CD4-positive, alpha-beta memory T cell (primary cell): ENCODE results near the gene PPP1R12B. TPM values are rescaled to one million over a fixed set of nuclear protein-coding genes. Genes with fewer than 3 reads are reported as not detected.
"Not testable (repeated sequence)": the region's sequence is repeated elsewhere in the genome, so short reads cannot be mapped to it uniquely, and the experiment has no call there.

Experiments
- CTCF ChIA-PET: fragments of 350-600 bp; sonication (Branson Sonifier 250); formaldehyde crosslinking; loops from one replicate; lab custom pipeline; 2021; ENCODE audit warnings: inconsistent platforms; ENCODE audit not compliant: partially characterized antibody; lab: Charles Lee
- POLR2A ChIA-PET: fragments of 350-600 bp; sonication (Branson Sonifier 250); formaldehyde crosslinking; loops from one replicate; lab custom pipeline; 2021; ENCODE audit not compliant: partially characterized antibody; lab: Charles Lee
- DNase-seq, 5 donors: peaks; one replicate each; pipeline versions ENCODE4 v3.0.0 to v3.0.0-alpha.2; 2020 to 2022; ENCODE audit warnings: mixed read lengths in 1 of 5
- H3K27ac ChIP-seq: one replicate; pipeline ENCODE4 v1.7.0; 2013; ENCODE audit warnings: low read depth, low read length
- H3K27me3 ChIP-seq: 2 replicates; pipeline ENCODE4 v1.7.0; 2013; ENCODE audit warnings: mild to moderate bottlenecking, low read length, moderate library complexity; ENCODE audit not compliant: insufficient read depth
- H3K36me3 ChIP-seq: 2 replicates; pipeline ENCODE4 v1.7.0; 2013; ENCODE audit warnings: mild to moderate bottlenecking, low read length, moderate library complexity; ENCODE audit not compliant: insufficient read depth
- H3K4me1 ChIP-seq: 2 replicates; pipeline ENCODE4 v1.7.0; 2013; ENCODE audit warnings: mild to moderate bottlenecking, low read length, moderate library complexity; ENCODE audit not compliant: insufficient read depth
- H3K4me3 ChIP-seq, 2 donors: one replicate each; pipeline ENCODE4 v1.7.0; 2013; ENCODE audit warnings: low read length in 2 of 2, mild to moderate bottlenecking in 1 of 2
- H3K9me3 ChIP-seq, 2 donors: one replicate each; pipeline ENCODE4 v1.7.0; 2013; ENCODE audit warnings: low read length in 2 of 2, control low read depth in 1 of 2; ENCODE audit not compliant: control insufficient read depth in 1 of 2
- H3K27ac Mint-ChIP-seq, 7 donors: one replicate each; pipeline ENCODE4 v1.8.0; 2020 to 2021; ENCODE audit warnings: mixed read lengths in 7 of 7, mild to moderate bottlenecking in 6 of 7, inconsistent platforms in 3 of 7, moderate library complexity in 3 of 7
- H3K27me3 Mint-ChIP-seq, 2 donors: one replicate each; pipeline ENCODE4 v1.8.0; 2020 to 2021; ENCODE audit warnings: mixed read lengths in 2 of 2
- H3K36me3 Mint-ChIP-seq, 2 donors: one replicate each; pipeline ENCODE4 v1.8.0; 2020 to 2021; ENCODE audit warnings: mixed read lengths in 2 of 2, inconsistent platforms in 1 of 2, mild to moderate bottlenecking in 1 of 2
- H3K4me1 Mint-ChIP-seq, 4 donors: one replicate each; pipeline ENCODE4 v1.8.0; 2020 to 2021; ENCODE audit warnings: mixed read lengths in 4 of 4, mild to moderate bottlenecking in 1 of 4
- H3K4me3 Mint-ChIP-seq, 8 donors: one replicate each; pipeline ENCODE4 v1.8.0; 2020 to 2021; ENCODE audit warnings: mixed read lengths in 8 of 8, mild to moderate bottlenecking in 7 of 8, moderate library complexity in 6 of 8, inconsistent platforms in 3 of 8
- H3K9me3 Mint-ChIP-seq, 8 donors: one replicate each; pipeline ENCODE4 v1.8.0; 2020 to 2021; ENCODE audit warnings: mixed read lengths in 8 of 8, mild to moderate bottlenecking in 5 of 8, inconsistent platforms in 3 of 8, moderate library complexity in 1 of 8
- intact Hi-C: fragments of 100-400 bp; cut with micrococcal nuclease; formaldehyde crosslinking; loops from one replicate; pipeline ENCODE4 v1.15.1; 2023
- polyA plus RNA-seq, 2 donors: library from polyadenylated mRNA; unstranded; fragments of 300-500 nt; fragmentation: Illumina TruSeq; gene quantifications; one replicate each; pipeline ENCODE4 v1.2.3, GENCODE V29; 2021
- total RNA-seq, 2 experiments: library from RNA; stranded (reverse); gene quantifications; one replicate each; pipeline ENCODE4 v1.2.3, GENCODE V29; 2021

Gene PPP1R12B
- total and polyA plus RNA-seq, 4 experiments from 2014 or later, result 1.9 to 33.7 (median 17.0) TPM

DNA sequence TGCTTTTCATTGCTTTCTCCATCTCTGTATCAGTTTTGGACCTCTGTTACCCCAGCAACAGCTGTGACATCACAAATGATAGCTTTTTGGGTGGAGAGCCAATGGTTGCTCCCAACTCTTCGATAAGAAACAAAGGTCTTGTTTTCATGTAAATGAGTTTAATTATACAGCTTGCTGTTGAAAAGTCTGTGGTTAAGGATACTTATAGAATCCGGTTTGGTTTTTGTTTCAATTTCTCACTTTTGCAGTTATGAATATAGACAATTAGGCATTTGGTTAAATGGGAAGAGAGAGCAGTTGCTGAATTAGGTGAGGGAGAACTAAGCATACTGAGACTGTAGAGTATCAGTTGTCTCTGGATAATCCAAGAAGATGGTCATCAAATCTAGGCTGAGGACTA is 99.6 kb downstream of the PPP1R12B start:
- H3K9me3 ChIP-seq, CTCF ChIA-PET, H3K27me3 Mint-ChIP-seq, intact Hi-C loops, H3K4me3 ChIP-seq, H3K4me3 Mint-ChIP-seq, H3K27ac ChIP-seq, DNase-seq, H3K9me3 Mint-ChIP-seq, H3K27me3 ChIP-seq, H3K4me1 ChIP-seq, H3K4me1 Mint-ChIP-seq, POLR2A ChIA-PET, H3K36me3 ChIP-seq, H3K27ac Mint-ChIP-seq: not testable (repeated sequence)
- peaks cover 40 to 44% of the 10 kb centered on the region in 2 donors for H3K36me3 Mint-ChIP-seq

DNA sequence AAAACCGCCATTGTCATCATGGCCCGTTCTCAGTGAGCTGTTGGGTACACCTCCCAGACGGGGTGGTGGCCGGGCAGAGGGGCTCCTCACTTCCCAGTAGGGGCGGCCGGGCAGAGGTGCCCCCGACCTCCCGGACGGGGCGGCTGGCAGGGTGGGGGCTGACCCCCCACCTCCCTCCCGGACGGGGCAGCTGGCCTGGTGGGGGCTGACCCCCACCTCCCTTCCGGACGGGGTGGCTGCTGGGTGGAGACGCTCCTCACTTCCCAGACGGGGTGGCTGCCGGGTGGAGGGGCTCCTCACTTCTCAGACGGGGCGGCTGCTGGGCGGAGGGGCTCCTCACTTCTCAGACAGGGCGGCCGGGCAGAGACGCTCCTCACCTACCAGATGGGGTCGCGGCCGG is 103.1 kb downstream of the PPP1R12B start:
- H3K4me3 ChIP-seq, POLR2A ChIA-PET, H3K27ac ChIP-seq, H3K36me3 ChIP-seq, CTCF ChIA-PET, H3K4me1 Mint-ChIP-seq, H3K9me3 Mint-ChIP-seq, H3K9me3 ChIP-seq, H3K27me3 Mint-ChIP-seq, H3K27me3 ChIP-seq, intact Hi-C loops, H3K27ac Mint-ChIP-seq, H3K4me3 Mint-ChIP-seq, H3K4me1 ChIP-seq: not testable (repeated sequence)
- DNase-seq, result peak in 1 of 5 donors; percentile 37
- H3K36me3 Mint-ChIP-seq, result peaks cover 41% of the 10 kb centered on the region in 2 donors

DNA sequence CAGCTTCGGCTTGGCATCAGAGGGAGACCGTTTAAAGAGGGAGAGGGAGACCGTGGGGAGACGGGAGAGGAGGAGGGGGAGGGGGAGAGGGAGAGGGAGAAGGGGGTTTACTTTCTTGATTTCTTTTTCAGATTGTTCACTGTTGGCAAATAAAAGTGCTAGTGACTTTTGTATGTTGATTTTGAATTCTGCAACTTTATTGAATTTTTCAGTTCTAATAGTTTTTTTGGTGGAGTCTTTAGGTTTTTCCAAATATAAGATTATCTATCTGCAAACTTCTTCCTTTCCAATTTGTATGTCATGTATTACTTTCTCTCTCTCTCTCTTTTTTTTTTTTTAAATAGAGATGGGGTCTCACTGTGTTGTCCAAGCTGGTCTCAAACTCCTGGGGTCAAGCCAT is 104.0 kb downstream of the PPP1R12B start:
- Histone ChIP-seq H3K9me3 (no peaks in the 10 kb centered on the region), H3K27me3 (no peaks in the 10 kb centered on the region), H3K4me1 (no peaks in the 10 kb centered on the region), H3K36me3 (no peaks in the 10 kb centered on the region), H3K4me3 (no peak overlapping the region), H3K27ac (no peak overlapping the region)
- Mint-ChIP-seq H3K4me3 (no peak overlapping the region), H3K4me1 (peaks cover 0 to 3% (median 0%) of the 10 kb centered on the region in 4 donors), H3K36me3 (peaks cover 35 to 41% of the 10 kb centered on the region in 2 donors), H3K9me3 (no peaks in the 10 kb centered on the region), H3K27me3 (no peaks in the 10 kb centered on the region), H3K27ac (no peak overlapping the region)
- CTCF ChIA-PET, result no interaction called here
- DNase-seq, result no peak
- POLR2A ChIA-PET, result no interaction called here
- intact Hi-C loops, result no loop called here

GRCh38 chr1:202456372-202457169 is 108.1 kb downstream of the PPP1R12B start:
- H3K9me3 Mint-ChIP-seq, H3K4me3 ChIP-seq, H3K27ac ChIP-seq, H3K9me3 ChIP-seq, H3K27me3 ChIP-seq, POLR2A ChIA-PET, intact Hi-C loops, H3K4me1 ChIP-seq, H3K36me3 ChIP-seq, H3K4me3 Mint-ChIP-seq, H3K4me1 Mint-ChIP-seq, H3K27ac Mint-ChIP-seq, H3K27me3 Mint-ChIP-seq, DNase-seq: not testable (repeated sequence)
- H3K36me3 Mint-ChIP-seq, result peaks cover 16 to 21% of the 10 kb centered on the region in 2 donors
- CTCF ChIA-PET, result interaction anchor here (0.7 kb wide), 1 partner anchor 198 kb away, joined by 3 read pairs; no protein-coding TSS in a partner anchor

DNA sequence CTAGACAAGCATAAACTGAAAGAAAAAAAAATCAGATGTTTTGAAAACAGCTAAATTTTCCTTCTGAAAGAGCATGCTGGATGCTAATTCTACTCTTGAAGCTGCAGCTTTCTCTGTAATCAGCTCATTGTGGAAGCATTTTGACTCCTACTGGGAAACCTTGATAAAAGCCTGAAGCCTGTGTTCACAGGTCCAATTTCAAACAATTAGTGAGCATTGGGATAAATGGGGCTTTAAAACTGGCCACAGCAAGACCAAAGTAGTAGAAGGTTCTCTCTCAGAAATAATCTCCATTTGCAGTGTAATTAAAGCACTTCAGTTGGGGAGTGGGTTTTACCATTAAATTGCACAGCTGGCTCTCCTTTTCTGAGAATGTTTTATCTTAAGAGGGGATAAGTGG is 110.2 kb downstream of the PPP1R12B start:
- H3K36me3 ChIP-seq, H3K4me3 ChIP-seq, H3K4me1 Mint-ChIP-seq, H3K27me3 ChIP-seq, H3K4me1 ChIP-seq, H3K27me3 Mint-ChIP-seq, H3K9me3 ChIP-seq, H3K27ac ChIP-seq, H3K9me3 Mint-ChIP-seq, DNase-seq, H3K4me3 Mint-ChIP-seq, intact Hi-C loops, H3K27ac Mint-ChIP-seq, CTCF ChIA-PET, POLR2A ChIA-PET: not testable (repeated sequence)
- H3K36me3 Mint-ChIP-seq, result peaks cover 11 to 14% of the 10 kb centered on the region in 2 donors

DNA sequence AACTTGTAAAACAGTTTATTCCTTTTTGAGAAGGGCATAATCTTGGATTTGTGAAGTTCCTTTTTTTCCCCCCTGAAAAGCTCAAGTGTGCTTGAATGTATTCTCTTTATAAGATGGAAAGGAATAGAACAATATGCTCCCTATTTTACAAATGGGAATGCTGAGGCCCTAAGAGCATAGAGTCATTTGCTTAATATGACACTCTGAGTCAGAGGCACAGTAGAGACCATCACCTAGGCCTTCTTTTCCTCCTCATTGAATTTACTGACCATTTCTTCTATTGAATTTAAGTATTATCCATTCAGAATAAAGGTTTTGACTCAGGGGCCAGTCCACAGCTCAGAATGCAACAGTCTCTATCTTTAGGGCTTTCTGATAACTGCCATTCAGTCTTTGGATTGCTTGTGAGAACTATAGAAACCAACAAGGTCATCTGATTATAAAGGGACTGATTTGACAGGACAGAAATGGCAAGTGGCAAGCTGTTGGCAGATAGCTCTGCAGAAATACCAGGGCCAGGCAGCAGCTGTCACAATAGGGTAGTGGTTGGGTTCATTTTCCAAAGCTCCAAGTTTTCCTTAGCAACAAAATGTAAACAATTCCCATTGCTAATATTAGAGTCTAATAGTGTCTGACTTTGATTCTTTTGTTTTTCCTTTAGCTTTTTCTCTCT is 111.1 kb downstream of the PPP1R12B start:
- CTCF ChIA-PET, result interaction anchor here (2.9 kb wide), 1 partner anchor 260 kb away, joined by 22 read pairs; no protein-coding TSS in a partner anchor
- H3K9me3 ChIP-seq, H3K4me3 ChIP-seq, H3K27ac ChIP-seq, H3K27me3 ChIP-seq, H3K4me1 Mint-ChIP-seq, H3K4me1 ChIP-seq, H3K36me3 Mint-ChIP-seq, DNase-seq, H3K9me3 Mint-ChIP-seq, H3K36me3 ChIP-seq, H3K27me3 Mint-ChIP-seq, H3K27ac Mint-ChIP-seq, intact Hi-C loops, H3K4me3 Mint-ChIP-seq, POLR2A ChIA-PET: not testable (repeated sequence)

DNA sequence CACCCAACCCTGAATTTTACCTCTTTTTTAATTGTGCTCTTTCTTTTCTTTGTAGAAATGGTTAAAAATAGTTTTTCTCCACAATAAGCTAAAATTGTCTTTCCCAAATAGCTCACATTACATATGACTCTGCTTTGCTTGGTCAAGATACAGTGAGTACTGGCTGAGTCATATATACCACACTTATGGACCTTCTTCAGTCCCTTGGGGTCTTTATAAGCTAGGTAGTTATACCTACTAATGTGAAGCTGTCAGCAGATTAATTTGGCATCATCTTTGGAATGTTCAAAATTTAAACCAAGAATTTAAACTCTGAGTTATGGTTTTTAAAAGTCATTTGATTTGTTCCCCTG is 111.6 kb downstream of the PPP1R12B start:
- H3K36me3 Mint-ChIP-seq, H3K4me3 ChIP-seq, H3K27ac Mint-ChIP-seq, H3K27me3 ChIP-seq, intact Hi-C loops, H3K27ac ChIP-seq, H3K9me3 Mint-ChIP-seq, DNase-seq, POLR2A ChIA-PET, H3K4me3 Mint-ChIP-seq, H3K9me3 ChIP-seq, H3K27me3 Mint-ChIP-seq, H3K36me3 ChIP-seq, H3K4me1 Mint-ChIP-seq, H3K4me1 ChIP-seq: not testable (repeated sequence)
- CTCF ChIA-PET, result interaction anchor here (2.9 kb wide), 1 partner anchor 259 kb away, joined by 22 read pairs; no protein-coding TSS in a partner anchor
